ENCODE results near the gene NDUFS2.

DNA sequence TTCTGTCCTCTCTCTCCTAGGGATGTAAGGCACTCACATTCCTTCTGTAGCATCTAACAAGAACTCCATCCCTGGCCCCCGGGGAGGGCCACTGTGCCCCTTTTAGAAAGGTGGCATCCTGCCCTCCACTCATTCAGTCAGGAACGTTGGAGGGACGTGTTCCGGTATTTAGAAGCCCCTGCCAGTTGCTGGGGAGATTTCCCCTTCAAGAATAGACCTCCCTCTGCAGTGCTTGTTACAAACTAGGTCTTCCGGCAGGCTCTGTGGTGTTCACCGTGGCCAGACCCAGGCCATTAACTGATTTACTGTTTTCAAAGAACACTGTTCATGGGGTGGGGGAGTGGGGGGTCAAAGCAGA lies 57.2 kb downstream of the NDUFS2 start:
- no peak for TF ChIP-seq CTCF (IDR thresholded peaks at IDR 0.05)
- no peak for TF ChIP-seq ZFX (IDR thresholded peaks at IDR 0.05; ENCODE audit: borderline replicate concordance)
